Right hindlimb (tissue), 1 donor: ENCODE results near the gene PKP4.
"Not testable (repeated sequence)": the region's sequence is repeated elsewhere in the genome, so short reads cannot be mapped to it uniquely, and the experiment has no call there.

Experiments used
- DNase-seq: peaks from one replicate; pipeline ENCODE4 v3.0.0-alpha.2; 2018

Gene PKP4, protein sequence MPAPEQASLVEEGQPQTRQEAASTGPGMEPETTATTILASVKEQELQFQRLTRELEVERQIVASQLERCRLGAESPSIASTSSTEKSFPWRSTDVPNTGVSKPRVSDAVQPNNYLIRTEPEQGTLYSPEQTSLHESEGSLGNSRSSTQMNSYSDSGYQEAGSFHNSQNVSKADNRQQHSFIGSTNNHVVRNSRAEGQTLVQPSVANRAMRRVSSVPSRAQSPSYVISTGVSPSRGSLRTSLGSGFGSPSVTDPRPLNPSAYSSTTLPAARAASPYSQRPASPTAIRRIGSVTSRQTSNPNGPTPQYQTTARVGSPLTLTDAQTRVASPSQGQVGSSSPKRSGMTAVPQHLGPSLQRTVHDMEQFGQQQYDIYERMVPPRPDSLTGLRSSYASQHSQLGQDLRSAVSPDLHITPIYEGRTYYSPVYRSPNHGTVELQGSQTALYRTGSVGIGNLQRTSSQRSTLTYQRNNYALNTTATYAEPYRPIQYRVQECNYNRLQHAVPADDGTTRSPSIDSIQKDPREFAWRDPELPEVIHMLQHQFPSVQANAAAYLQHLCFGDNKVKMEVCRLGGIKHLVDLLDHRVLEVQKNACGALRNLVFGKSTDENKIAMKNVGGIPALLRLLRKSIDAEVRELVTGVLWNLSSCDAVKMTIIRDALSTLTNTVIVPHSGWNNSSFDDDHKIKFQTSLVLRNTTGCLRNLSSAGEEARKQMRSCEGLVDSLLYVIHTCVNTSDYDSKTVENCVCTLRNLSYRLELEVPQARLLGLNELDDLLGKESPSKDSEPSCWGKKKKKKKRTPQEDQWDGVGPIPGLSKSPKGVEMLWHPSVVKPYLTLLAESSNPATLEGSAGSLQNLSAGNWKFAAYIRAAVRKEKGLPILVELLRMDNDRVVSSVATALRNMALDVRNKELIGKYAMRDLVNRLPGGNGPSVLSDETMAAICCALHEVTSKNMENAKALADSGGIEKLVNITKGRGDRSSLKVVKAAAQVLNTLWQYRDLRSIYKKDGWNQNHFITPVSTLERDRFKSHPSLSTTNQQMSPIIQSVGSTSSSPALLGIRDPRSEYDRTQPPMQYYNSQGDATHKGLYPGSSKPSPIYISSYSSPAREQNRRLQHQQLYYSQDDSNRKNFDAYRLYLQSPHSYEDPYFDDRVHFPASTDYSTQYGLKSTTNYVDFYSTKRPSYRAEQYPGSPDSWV

DNA sequence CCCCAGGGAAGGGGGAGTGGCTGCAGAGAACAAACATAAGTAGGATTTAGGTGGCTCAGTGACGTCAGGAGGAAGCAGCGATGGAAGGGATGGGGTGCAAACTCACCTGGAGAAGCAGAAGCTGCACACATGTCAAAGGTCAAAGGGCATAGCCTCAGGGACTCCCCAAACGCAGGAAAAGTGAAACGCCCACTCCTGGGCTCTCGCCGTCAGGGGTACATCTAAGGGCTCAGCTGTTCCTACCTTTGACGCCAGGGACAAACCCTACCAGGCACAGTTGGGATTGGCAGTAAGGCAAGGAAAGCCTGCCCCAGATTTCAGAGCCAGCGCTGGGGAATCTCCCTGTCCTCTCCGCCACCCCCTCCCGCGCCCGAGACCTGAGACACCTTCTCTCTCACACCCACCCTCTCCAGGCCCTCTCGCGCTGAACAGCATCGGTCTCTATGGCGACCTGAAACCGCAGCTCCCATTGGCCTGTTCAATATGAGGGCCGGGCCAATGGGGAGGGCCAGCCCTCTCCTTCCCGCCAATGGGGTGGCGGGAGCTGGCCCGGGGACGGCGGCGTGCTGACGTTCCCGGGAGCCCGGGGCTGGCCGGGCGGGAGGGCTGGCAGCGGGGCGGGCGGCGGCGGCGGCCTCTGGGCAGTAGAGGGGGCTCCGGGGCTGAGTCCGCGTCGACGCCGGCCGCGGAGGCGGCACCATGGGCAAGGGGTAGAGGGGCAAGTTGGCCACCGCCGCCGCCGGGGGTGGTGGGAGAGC lies at the start of gene PKP4, which contains the start of gene CCDC148:
Gene PKP4, plus strand, starts transcription at position 644 of the 758 bp plus-strand sequence. CDS start 76,233 bp downstream, outside the sequence.
Gene CCDC148, minus strand, starts transcription at position 445 of the 758 bp plus-strand sequence. Its CDS starts 314 bp downstream, at position 131.
- DNase-seq: peak; percentile 95

DNA sequence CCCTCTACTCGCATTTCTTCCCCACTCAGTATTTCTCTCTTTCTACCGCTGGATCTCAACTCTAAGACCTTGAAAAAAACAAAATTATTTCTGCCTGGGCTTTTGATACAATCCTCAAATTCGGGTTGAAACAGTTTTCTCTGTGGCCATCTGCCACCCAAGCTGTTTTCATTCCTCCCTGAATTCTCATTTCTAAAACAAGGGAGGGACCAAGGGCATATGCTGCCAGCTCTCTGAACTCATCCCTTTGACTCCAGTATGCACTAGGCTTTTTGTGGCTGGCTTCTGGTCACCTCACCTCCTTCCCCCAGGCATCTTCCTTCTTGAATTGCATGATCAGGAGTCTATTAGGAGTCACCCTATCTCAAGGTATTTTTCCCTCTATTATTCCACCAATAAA lies 49.7 kb upstream of the PKP4 start:
- DNase-seq: no peak

DNA sequence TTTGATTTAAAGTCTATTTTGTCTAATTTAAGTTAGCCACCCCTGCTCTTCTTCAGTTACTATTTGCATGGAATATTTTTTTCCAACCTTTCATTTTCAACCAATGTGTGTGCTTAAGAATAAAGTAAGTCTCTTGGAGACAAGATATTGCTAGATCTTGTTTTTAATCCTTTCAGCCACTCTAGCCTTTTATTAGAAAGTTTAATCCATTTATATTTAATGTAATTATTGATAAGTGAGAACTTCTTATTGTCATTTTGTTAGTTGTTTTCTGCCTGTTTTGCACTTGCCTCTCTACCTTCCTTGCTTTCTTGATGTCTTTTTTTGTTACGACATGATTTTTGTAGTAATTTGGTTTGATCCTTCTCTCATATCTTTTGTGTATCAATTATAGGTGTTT lies 46.6 kb upstream of the PKP4 start:
- no peak for DNase-seq

DNA sequence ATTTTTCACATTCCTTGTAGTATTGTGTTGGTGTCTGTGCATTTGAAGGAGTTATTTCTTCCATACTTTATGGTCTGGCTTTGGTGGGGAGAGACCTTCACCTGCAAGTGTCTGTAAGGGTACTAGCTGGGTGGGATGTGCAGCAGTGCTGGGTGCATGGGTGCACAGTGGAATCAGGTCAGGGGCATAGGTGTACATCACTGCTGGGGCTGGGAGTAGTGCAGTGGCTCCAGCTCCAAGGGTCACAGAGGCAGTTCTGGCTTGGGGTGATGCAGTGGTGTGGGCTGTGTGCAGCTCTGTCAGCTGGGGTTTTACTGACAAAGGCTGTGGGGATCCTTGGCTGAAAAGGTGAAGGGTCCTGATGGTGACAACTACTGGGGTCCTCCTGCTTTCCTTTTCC lies 45.0 kb upstream of the PKP4 start:
- no peak for DNase-seq

DNA sequence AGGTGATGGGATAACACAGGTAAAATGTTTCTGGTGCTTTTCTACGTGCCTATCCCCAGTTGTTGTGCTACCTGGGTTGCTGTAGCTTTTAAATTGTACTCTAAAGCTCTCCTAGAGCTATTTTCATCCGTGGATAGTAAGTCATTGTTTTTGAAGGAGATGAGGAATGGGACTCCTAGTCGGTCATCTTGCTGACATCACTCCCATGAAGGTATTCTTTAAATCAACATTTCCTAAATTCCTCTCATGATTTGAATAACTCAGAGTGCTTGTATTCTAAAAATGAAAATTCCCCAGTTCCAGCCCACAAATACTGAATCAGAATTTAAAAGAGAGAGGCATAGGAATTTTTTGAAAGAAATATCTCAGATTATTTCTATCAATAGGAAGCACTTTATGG lies 44.5 kb upstream of the PKP4 start:
- no peak for DNase-seq

DNA sequence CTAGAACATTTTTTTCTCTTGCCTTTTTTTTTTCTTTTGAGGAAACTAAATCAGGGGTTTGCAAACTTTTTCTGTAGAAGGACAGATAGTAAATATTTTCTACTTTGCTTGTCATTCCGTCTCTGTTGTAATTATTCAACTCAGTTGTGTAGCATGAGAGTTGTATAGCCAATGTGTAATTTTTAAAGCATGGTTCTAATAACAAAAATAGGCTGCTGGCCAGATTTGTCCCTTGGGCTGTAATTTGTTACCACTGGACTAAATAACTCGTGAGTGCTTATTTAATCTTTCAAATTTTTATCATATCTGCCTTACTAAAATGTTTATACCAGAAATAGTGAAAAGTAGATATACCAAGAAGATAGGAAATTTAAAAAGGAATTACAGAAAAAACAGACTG lies 43.2 kb upstream of the PKP4 start:
- DNase-seq: no peak

DNA sequence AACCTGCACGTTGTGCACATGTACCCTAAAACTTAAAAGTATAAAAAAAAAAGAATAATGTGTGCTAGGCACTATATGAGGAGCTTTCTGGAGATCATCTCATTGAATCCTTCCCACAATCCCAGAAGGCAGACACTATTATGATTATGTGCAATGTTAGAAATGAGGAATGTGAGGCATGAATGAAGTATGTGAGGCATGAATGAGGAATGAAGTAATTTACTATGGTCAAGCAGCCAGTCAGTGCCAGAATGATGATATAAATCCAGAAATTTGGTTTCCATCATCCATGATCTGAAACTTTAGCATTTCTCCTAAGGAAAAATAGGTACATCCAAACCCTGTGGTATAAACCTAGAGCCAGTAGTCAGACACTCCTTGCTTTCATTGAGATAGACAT lies 42.2 kb upstream of the PKP4 start:
- DNase-seq: no peak

DNA sequence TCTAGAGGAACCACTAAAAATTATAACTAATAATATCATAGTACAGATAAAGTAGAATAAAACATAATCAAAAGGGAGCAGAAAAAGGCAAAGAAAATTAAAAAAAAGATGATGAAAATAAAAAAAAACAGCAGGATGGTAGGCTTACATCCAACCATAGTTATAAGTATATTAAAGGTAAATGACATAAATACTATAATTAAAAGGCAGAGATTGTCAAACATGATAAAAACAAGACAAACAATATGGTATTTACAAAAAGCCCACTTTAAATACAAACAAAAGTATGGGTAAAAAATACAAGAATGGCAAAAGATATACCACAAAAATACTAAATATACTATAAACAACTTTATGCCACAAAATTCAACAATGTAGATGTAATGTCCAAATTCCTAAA lies 24.6 kb upstream of the PKP4 start:
- DNase-seq: no peak

DNA sequence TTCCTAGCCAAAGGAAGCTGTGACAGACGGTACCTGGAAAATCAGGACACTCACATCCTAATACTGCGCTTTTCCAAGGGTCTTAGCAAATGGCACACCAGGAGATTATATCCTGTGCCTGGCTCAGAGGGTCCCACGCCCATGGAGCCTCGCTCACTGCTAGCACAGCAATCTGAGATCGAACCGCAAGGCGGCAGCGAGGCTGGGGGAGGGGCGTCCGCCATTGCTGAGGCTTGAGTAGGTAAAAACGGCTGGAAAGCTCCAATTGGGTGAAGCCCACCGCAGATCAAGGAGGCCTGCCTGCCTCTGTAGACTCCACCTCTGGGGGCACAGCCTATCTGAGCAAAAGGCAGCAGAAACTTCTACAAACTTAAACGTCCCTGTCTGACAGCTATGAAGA lies 23.0 kb upstream of the PKP4 start:
- not testable (repeated sequence) for DNase-seq

DNA sequence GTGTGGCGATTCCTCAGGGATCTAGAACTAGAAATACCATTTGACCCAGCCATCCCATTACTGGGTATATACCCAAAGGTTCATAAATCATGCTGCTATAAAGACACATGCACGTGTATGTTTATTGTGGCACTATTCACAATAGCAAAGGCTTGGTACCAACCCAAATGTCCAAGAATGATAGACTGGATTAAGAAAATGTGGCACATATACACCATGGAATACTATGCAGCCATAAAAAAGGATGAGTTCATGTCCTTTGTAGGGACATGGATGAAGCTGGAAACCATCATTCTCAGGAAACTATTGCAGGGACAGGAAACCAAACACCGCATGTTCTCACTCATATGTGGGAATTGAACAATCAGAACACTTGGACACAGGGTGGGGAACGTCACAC lies 17.7 kb upstream of the PKP4 start:
- DNase-seq: not testable (repeated sequence)

DNA sequence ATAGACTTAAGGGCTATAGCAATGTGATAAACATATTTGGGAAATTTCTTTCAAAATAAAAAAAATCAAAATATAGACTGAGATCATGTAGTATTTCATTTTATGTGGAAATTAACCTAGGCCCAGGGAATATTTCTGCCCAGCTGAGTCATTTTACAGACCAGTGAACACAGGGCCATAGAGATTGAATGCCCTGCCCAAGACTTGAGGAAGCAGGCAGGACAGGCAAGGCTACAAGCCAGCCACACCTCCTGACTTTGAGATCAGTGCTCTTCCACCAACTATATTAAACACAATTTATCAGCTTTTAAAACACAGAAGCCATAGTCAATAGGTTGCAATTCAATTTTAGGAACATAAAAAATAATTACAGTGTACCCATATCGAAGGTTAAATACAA lies 13.1 kb upstream of the PKP4 start:
- DNase-seq: no peak

DNA sequence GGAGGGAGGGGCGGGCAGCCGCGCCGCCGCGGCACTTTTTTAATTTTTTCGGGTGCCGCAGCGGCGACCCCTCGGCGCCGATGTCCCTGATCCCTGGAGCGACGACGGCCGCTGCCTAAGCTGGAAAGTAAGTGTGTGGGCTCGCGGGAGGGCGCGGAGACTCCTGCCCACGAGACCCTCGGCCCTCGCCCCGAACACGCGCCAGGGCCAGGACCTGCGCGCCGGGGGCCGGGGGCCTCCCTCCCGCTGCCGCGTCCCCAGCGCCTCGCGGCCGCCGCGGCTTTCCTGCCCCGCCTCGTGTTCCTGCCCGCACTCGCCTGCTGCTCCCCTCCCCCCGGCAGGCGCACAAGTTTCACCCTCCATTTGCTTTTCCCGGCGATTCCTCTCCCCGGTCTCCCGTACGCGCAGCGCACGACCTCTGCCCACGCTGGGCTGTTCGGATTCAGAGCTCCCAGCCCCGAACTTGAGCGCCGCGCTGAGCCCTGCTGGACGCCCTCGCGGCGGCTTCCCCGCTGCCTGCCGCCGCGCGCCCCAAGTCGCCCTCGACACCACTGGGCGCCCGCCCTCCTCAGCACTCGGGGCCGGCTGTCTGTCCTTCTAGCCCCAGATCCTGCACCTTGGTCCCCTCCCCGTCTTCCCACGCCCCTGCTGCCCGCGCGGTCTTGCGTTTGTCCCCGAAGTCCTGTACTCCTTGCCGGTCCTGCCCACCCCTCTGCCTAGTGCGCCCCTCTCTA lies 507 bp downstream of the PKP4 start:
- peak; percentile 80 for DNase-seq

DNA sequence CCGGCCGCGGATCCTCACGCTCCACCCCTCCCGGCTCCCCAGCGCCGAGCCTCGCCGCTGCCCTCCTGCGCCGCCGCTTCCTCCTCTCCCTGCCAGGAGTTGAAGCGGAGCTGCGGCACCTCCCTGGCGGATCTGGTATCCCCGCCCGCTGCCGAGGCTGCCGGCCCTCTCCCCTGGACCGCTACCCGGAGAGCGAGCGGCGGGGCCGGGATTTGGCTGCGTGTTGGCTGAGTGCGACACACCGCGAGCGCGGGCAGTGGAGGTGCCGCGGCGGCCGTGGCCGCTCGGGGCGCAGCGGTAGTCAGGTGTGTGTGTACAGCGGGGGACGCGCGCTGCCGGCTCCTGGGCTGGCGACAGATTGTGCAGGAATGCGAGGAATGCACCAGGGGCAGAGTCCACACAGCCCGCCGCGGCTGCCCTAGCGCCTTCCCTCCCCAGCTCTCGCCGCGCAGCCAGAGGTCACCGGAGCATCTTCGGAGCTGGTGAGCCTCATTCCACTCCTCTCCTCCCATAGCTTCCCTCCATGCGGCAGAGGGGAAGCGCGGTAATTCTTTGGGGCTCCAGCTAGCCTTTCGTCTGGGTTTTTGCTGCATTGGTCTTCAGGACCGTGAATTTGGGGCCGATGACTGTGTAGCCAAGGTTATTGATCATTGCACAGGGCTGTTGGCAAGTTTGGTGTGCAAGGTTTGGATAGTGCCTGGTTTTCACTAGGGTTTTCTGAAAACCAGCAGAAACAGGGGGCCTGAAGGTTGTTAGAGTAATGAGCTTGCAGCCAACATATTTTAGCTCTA lies 1.3 kb downstream of the PKP4 start:
- DNase-seq: peak; percentile 77

DNA sequence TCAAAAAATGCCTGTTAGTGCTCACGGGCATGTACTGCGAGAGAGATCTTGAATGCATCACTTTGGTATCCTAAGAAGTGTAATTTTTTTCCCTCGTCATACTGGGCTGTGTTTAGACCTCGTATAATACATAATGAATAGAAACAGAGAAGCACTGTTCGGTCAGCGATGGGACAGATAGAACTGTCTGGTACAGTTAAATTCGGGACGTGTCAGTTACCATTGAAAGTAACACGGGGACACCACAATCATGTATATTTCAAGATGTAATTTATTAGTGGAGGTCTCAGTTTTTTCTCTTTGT lies 1.8 kb downstream of the PKP4 start:
- DNase-seq: no peak

DNA sequence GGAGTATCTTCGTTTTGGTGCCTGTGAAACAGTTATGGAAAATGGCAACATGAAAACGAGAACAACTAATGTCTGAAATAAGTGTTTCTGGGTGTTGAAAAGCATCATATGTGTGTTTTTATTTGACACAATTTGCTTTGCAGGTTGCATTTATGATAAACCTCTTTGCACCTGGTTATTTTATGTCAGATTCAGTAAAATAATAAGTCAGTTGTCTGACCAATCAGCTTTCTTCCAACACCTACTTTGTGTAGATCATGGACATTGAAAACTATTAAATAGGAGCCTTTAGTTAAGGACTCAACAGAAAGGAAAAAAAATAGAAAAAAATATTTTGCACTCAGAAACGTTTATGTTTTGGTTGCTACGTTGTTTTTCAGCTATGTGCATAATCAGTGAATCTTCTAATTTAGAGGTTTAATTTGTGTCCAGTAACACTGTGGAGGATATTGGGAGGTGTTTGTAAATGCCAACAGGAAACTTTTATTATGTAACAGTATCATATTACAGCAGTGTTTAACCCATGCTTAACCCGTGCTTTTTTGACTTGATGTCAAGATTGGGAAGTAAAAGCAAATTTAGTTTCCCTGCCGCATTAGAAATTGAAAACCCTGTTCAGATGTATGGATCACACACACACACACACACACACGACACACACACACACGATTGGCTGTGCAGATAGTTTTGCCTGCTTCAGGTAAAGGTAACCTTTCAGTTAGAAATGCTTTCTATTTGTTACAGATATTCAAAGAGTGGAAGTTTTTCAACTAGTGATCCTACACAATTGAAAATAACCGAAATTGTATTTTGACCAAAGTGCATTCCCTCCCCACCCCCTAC lies 2.6 kb downstream of the PKP4 start:
- DNase-seq: no peak

DNA sequence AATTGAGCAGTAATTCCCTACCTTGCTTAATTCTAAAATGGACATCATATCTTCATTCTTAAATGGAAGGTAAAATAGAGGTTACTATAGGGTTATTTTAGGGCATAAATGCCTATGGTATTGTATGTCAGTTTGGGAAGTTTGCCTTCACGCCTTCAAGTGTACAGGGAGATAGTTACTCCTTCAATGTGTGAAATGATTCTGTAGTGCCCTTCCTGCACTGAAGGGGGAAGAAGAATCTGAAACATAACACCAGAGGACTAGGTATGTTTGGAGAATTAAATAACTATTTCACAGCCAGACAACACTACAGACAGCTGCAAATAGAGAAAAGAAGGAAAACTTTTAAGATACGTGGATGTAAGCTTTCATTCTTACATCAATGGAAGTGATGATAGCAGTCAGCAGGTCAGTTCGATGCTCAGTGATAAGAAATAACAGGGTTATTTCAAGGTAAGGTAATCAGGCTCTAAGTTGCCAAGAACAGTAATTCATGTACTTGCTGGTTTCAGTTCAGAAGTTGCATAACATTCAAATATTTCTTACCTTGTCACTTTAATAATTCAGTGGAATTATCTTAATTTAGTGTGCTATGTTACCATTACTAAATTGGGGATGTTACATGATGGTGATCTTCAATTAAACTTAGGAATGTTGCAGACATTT lies 4.0 kb downstream of the PKP4 start:
- DNase-seq: no peak

DNA sequence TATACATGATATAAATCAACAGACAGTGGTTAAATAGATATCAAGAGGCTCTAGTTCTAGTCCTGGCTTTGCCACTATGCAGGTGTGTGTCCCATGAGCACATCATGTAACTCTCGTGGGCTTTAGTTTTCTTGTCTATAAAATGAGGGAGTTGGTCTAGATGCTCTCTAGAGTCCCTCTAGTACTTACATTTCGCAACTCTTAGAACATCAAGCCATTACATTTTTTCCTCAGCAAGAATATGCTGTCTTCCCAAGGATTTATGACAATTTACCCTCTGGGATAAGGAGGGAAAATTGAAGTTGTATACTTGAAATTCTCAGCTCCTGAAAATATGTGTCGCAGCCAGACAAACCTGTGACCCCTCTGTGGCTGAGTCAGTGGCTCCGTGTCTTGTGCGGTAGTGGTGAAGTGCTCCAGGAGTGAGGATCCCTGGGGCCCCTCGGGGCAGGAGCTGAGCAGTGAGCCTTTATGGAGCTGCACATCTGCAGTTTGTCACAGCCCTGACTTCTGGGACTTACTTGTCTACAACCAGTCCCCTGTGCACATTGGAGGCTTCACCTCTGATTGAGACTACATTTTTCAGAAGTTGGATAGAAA lies 6.8 kb downstream of the PKP4 start:
- DNase-seq: no peak

DNA sequence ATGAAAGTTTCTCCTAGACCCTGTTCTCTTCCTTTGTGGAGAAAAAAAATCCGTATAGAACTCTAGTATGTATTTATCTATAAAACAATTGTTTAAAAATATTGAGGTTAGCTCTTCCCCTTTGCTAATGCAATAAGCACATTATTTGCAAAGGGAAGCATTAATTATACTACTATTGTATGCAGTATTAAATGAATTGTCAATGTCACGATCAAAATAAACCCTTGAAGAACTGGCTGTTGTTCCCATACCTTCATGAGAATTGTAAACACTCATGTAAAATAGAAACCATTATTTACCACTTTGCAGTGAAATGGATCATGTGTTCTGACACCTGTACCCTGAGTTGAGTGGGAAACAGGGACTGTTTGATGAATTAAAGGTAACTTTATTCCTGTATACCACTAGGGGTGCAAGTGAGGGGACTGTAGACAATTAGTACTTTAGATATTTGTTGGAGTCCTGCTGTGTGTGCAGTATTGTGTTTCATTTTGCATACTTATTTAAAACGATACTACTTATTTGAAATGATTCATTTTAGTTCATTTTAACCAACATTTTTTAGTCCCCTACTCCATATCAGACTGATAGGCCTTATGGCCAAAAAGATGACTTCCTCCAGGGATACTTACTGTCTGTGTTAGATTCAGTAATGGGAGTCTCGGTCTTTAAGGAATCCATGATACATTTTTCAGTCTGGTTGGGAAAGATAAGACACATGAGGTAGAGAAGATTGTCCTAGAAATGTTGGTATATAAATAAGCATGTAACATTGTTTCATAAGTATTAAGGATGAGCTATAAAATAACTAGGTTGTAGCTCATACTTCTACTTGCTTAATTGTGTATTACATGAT lies 7.9 kb downstream of the PKP4 start:
- DNase-seq: no peak
